Neural cell (in vitro differentiated cells): ENCODE measurements around the gene ARL8A. TPM values are rescaled to one million over a fixed set of nuclear protein-coding genes. Genes with fewer than 3 reads are reported as not detected.

Source experiments
- H2AFZ ChIP-seq: fragments of 200-600, 300-800 bp; sonication (generic), shearing (Covaris generic); 2 replicates; pipeline ENCODE4 v1.6.0; 2014; ENCODE audit warnings: low read depth, mild to moderate bottlenecking, antibody characterized with exemption, low read length, moderate library complexity
- H3F3A ChIP-seq: fragments of 200-600 bp; shearing (Covaris generic); 2 replicates; pipeline ENCODE4 v1.6.1; 2016; ENCODE audit warnings: mild to moderate bottlenecking, moderate library complexity, mixed read lengths, antibody characterized with exemption, low read length; ENCODE audit not compliant: insufficient read depth, poor library complexity, severe bottlenecking
- H3K27ac ChIP-seq: fragments of 200-600, 300-800 bp; sonication (generic), shearing (Covaris generic); 2 replicates; pipeline ENCODE4 v1.5.1; 2014; ENCODE audit warnings: mild to moderate bottlenecking, low read length, moderate library complexity
- H3K27me3 ChIP-seq: fragments of 300-800, 200-600 bp; sonication (generic), shearing (Covaris generic); 2 replicates; pipeline ENCODE4 v1.6.0; 2014; ENCODE audit warnings: mild to moderate bottlenecking, low read depth, low read length, moderate library complexity; ENCODE audit not compliant: insufficient read depth
- H3K36me3 ChIP-seq: fragments of 300-800, 200-600 bp; sonication (generic), shearing (Covaris generic); 2 replicates; pipeline ENCODE4 v1.5.1; 2014; ENCODE audit warnings: mild to moderate bottlenecking, antibody characterized with exemption, low read length, moderate library complexity; ENCODE audit not compliant: insufficient read depth
- H3K4me2 ChIP-seq: fragments of 300-800, 200-600 bp; sonication (generic), shearing (Covaris generic); 2 replicates; pipeline ENCODE4 v1.6.0; 2014; ENCODE audit warnings: mild to moderate bottlenecking, low read length
- H3K4me3 ChIP-seq: fragments of 300-800, 200-600 bp; sonication (generic), shearing (Covaris generic); 2 replicates; pipeline ENCODE4 v1.5.1; 2014; ENCODE audit warnings: mild to moderate bottlenecking, low read length, moderate library complexity
- H3K79me2 ChIP-seq: fragments of 200-600 bp; shearing (Covaris generic); replicated peaks from 2 replicates; pipeline ENCODE4 v1.6.0; 2014; ENCODE audit warnings: mild to moderate bottlenecking, low read length, moderate library complexity; ENCODE audit not compliant: insufficient read depth
- H3K9ac ChIP-seq: fragments of 300-800, 200-600 bp; sonication (generic), shearing (Covaris generic); 2 replicates; pipeline ENCODE4 v1.6.1; 2016; ENCODE audit warnings: mild to moderate bottlenecking, low read length, mixed read lengths
- H3K9me2 ChIP-seq: fragments of 200-600 bp; shearing (Covaris generic); 2 replicates; pipeline ENCODE4 v1.6.1; 2016; ENCODE audit warnings: mild to moderate bottlenecking, low read length, mixed read lengths; ENCODE audit not compliant: insufficient read depth
- H3K9me3 ChIP-seq: fragments of 200-600, 300-800 bp; sonication (generic), shearing (Covaris generic); 2 replicates; pipeline ENCODE4 v1.6.1; 2016; ENCODE audit warnings: mild to moderate bottlenecking, mixed run types, low read length, moderate library complexity, mixed read lengths
- H4K20me1 ChIP-seq: fragments of 200-600 bp; shearing (Covaris generic); 2 replicates; pipeline ENCODE4 v1.6.1; 2016; ENCODE audit warnings: mild to moderate bottlenecking, mixed run types; ENCODE audit not compliant: insufficient read depth
- EP300 ChIP-seq: fragments of 450-650 bp; conservative IDR thresholded peaks from 2 replicates; pipeline ENCODE4 v1.6.1; 2014; ENCODE audit warnings: antibody characterized with exemption, mild to moderate bottlenecking, moderate library complexity; ENCODE audit not compliant: poor library complexity, severe bottlenecking
- EZH2 ChIP-seq: fragments of 200-600, 300-800 bp; shearing (Covaris generic), sonication (generic); IDR thresholded peaks from 2 replicates; pipeline ENCODE4 v1.6.1; 2014; ENCODE audit warnings: antibody characterized with exemption, low read length, borderline replicate concordance, mild to moderate bottlenecking; ENCODE audit not compliant: insufficient read depth, poor library complexity, severe bottlenecking
- MXI1 ChIP-seq: fragments of 450-650 bp; conservative IDR thresholded peaks from 2 replicates; pipeline ENCODE4 v1.6.1; 2014; ENCODE audit warnings: antibody characterized with exemption, mild to moderate bottlenecking; ENCODE audit not compliant: poor library complexity, severe bottlenecking
- POLR2AphosphoS5 ChIP-seq: IDR thresholded peaks from 2 replicates; pipeline ENCODE4 v1.6.1; 2012
- RAD21 ChIP-seq: fragments of 450-650 bp; conservative IDR thresholded peaks from 2 replicates; pipeline ENCODE4 v1.6.1; 2014; ENCODE audit warnings: antibody characterized with exemption, mild to moderate bottlenecking, moderate library complexity
- SMC3 ChIP-seq: fragments of 450-650 bp; conservative IDR thresholded peaks from 2 replicates; pipeline ENCODE4 v1.6.1; 2014; ENCODE audit warnings: antibody characterized with exemption, mild to moderate bottlenecking, moderate library complexity; ENCODE audit not compliant: poor library complexity
- TAF1 ChIP-seq: IDR thresholded peaks from 2 replicates; pipeline ENCODE4 v1.6.1; 2012; ENCODE audit warnings: low read depth
- polyA plus RNA-seq: library from polyadenylated mRNA; depleted of rRNA; stranded (reverse); fragments of >200 nt; gene quantifications from 2 replicates; pipeline ENCODE4 v1.2.3, GENCODE V29; 2014
- TF ChIP-seq, protein P1 (sequence below): IDR thresholded peaks from 2 replicates; pipeline ENCODE4 v1.6.1; 2012; ENCODE audit warnings: borderline replicate concordance
- TF ChIP-seq, protein P2 (sequence below): fragments of 450-650 bp; IDR thresholded peaks from 2 replicates; pipeline ENCODE4 v1.5.1; 2014; ENCODE audit warnings: antibody characterized with exemption, mild to moderate bottlenecking, moderate library complexity; ENCODE audit not compliant: poor library complexity, severe bottlenecking

The ARL8A gene
- polyA plus RNA-seq, 1 donor from 2014 or later = 89.4 TPM

DNA sequence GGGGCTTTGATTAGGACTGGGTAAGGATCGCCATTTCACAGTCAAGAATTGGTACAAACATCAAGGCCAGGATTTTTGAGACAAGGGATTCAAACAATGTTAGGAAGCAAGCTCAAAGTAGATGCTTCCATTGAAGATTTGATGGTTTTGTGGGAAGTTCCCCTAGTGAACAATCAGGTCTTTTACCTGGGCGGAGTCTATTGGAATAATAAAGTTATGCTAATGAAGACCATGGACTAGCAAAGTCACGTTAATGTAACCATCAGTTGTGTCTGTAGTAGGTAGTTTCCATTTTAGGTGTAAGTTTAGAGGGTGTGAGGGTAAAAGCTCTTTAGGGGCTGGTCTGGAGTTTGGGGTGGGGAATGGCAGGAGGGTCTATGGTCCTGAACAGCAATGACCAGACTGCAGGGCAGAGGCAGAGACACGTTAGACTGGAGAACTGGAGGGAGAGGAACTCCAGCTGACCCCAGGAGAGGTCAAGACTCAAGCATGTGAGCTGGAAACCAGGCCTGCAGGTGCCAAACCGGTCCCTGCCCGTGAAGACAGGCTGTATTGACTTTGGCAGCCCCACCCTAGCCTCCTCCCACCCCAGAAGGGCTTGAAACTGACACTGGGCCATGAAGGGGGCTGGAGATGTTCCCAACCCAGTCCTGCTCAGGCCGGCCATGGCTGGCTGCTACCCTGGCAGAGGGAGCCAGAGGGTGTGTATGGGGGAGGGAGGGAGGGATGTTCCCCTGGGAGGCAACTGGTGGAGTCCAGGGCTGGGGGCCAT is 57.8 kb downstream of the ARL8A start (continued):
- TF ChIP-seq, protein P1, sequence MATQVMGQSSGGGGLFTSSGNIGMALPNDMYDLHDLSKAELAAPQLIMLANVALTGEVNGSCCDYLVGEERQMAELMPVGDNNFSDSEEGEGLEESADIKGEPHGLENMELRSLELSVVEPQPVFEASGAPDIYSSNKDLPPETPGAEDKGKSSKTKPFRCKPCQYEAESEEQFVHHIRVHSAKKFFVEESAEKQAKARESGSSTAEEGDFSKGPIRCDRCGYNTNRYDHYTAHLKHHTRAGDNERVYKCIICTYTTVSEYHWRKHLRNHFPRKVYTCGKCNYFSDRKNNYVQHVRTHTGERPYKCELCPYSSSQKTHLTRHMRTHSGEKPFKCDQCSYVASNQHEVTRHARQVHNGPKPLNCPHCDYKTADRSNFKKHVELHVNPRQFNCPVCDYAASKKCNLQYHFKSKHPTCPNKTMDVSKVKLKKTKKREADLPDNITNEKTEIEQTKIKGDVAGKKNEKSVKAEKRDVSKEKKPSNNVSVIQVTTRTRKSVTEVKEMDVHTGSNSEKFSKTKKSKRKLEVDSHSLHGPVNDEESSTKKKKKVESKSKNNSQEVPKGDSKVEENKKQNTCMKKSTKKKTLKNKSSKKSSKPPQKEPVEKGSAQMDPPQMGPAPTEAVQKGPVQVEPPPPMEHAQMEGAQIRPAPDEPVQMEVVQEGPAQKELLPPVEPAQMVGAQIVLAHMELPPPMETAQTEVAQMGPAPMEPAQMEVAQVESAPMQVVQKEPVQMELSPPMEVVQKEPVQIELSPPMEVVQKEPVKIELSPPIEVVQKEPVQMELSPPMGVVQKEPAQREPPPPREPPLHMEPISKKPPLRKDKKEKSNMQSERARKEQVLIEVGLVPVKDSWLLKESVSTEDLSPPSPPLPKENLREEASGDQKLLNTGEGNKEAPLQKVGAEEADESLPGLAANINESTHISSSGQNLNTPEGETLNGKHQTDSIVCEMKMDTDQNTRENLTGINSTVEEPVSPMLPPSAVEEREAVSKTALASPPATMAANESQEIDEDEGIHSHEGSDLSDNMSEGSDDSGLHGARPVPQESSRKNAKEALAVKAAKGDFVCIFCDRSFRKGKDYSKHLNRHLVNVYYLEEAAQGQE = no peak
- no peak for TF ChIP-seq RAD21
- TF ChIP-seq POLR2AphosphoS5 = no peak
- TF ChIP-seq MXI1 = no peak

DNA sequence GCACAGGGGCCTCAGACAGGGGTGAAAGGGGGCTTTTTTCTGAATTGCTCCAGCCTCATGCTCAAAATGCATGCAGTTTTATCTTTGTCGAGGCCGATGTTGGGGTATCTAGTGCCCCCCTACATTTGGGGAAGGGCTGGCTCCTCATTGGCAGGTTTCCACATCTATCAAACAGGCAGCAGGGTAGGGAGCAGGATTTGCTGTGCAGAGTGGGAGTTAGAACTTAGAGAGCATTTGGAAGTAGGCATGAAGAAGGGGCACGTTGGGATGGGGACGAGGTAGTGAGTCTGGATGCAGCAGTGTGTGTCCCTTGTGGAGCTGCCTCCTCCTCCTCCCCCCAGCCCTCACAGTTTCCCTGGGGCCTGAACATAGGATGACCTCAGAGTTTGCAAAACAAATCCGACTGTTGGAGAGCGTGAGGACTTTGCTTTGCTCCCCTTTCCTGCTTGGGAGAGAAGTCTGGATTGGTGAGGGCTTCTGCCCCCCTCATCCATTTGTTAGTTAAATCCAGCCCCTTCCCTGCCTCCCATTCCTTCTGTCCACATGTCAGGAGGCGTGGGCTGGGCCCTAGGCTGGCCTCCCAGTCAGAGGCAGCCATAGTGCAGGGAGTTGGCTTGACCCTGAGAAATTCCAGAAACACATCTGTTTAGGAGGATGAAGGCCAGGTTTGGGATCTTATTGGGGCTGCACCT is 58.7 kb downstream of the ARL8A start:
- Histone ChIP-seq H3K79me2 (no peaks in the 10 kb centered on the region), H3K27ac (no peak overlapping the region), H3K9me2 (no peaks in the 10 kb centered on the region), H3K9ac (no peak overlapping the region), H3F3A (no peaks in the 10 kb centered on the region), H3K4me2 (no peak overlapping the region), H4K20me1 (no peaks in the 10 kb centered on the region), H2AFZ (no peak overlapping the region), H3K36me3 (no peaks in the 10 kb centered on the region), H3K27me3 (no peaks in the 10 kb centered on the region), H3K9me3 (no peaks in the 10 kb centered on the region), H3K4me3 (no peak overlapping the region)
- TF ChIP-seq MXI1 (no peak), POLR2AphosphoS5 (no peak), TAF1 (no peak), RAD21 (no peak), SMC3 (no peak), EP300 (no peak), EZH2 (no peak)
- TF ChIP-seq, protein P1 = no peak
- TF ChIP-seq, protein P2, sequence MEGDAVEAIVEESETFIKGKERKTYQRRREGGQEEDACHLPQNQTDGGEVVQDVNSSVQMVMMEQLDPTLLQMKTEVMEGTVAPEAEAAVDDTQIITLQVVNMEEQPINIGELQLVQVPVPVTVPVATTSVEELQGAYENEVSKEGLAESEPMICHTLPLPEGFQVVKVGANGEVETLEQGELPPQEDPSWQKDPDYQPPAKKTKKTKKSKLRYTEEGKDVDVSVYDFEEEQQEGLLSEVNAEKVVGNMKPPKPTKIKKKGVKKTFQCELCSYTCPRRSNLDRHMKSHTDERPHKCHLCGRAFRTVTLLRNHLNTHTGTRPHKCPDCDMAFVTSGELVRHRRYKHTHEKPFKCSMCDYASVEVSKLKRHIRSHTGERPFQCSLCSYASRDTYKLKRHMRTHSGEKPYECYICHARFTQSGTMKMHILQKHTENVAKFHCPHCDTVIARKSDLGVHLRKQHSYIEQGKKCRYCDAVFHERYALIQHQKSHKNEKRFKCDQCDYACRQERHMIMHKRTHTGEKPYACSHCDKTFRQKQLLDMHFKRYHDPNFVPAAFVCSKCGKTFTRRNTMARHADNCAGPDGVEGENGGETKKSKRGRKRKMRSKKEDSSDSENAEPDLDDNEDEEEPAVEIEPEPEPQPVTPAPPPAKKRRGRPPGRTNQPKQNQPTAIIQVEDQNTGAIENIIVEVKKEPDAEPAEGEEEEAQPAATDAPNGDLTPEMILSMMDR = no peak
